GM19238 (cell line): ENCODE results near the gene DDX47.
A peak's percentile ranks its signal among the peaks of the same experiment; 100 is the strongest.
"Not testable (repeated sequence)": the region's sequence is repeated elsewhere in the genome, so short reads cannot be mapped to it uniquely, and the experiment has no call there.

Experiments
- DNase-seq: peaks from one replicate; pipeline ENCODE4 v3.0.0; 2011; ENCODE audit warnings: low spot score; ENCODE audit not compliant: insufficient read length

The DDX47 gene

GRCh38 chr12:12820376-12820775, 7.2 kb downstream of the DDX47 start:
- DNase-seq = not testable (repeated sequence)

DNA sequence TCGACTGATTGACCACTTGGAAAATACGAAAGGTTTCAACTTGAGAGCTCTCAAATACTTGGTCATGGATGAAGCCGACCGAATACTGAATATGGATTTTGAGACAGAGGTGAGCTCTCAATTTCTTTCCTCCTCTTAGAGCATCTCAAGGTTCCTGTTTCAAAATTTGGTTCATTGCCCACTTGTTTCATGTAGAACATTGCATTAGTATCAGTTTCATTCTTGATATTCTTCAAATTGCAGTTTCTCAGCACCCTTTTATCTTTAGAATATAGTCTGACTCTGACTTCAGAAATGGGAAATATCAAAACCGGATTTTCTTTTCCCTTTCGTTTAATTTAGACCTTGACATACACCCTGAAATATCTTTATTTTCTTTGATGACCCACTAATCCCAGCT, 8.8 kb downstream of the DDX47 start:
- no peak for DNase-seq

DNA sequence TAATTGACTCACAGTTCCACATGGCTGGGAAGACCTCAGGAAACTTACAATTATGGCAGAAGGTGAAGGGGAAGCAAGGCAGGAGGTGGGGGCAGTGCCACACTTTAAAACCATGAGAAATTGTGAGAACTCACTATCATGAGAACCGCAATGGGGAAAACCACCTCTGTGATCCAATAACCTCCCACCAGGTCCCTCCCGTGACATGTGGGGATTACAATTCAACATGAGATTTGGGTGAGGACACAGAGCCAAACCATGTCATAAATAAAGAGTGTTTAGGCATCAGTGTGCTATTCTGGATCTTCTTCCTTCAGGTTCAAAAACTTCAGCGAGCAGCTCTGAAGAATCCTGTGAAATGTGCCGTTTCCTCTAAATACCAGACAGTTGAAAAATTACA, 9.7 kb downstream of the DDX47 start:
- DNase-seq = no peak

DNA sequence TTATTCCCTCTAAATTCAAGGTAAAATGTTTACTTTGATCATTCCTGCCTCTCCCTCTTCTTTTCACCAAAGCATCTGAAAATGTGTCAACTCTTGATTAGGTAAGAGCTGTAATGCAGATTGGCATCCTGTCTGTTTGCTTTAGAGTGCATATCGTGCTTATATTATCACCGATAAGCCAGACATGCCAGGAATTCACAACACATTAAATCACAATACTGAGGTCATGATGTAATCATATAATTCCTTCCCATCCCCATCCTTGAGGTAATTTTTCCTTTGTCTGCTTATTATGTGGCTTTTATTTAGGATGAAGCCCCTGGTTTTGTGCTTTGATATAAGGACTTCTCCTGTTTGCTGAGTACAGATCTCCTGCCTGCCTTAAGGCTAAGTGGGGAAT, 10.2 kb downstream of the DDX47 start:
- DNase-seq = no peak

DNA sequence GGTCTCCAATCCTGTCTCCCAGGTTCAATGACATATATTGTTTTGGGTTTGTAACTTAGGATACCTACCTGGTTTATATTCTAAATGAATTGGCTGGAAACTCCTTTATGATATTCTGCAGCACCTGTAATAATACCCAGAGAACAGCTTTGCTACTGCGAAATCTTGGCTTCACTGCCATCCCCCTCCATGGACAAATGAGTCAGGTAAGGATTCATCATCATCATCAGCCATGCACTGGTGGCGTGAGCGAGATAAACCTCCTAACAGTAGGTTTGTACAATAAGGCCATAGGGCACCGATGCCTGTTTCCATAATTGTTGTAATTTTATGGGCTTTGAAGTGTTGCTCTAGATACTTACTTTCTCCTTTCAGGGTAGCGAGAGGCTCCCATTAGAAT, 10.7 kb downstream of the DDX47 start:
- no peak for DNase-seq

DNA sequence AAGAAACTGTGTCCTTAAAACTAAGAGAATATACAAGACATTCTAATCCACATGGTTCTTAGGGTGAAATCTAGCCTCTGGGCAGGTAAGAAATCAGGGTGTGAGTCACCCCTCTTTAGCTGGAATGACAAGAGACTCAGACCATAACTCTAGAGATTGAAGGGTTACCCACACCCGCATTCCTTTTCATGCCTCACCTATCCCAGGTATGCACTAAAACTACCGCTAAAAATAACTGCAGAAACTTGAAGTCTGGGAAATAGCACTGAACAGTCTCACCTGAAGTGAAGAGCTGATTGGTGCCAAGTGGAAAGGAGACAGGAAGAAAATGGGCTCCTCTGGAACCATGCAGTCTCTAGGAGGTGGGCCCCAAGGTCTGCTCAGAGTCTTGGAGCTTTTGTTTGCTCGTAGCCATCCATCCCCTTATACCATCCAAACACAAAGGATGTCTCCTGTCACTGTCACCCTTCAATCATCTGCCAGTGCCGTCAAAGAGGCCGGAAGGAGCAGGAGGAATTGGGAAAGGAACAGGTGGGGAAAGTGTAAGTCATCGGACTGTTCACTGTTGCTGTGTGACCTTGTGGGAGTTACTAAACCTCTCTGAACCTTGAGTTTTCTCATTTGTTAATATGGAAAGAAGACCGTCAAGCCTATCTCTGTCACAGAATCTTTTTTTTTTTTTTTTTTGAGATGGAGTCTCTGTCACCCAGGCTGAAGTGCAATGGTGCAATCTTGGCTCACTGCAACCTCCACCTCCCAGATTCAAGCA, 22.4 kb downstream of the DDX47 start:
- DNase-seq = no peak

GRCh38 chr12:12836571-12836970, 23.4 kb downstream of the DDX47 start:
- no peak for DNase-seq

GRCh38 chr12:12837025-12837812, 24.1 kb downstream of the DDX47 start:
- DNase-seq = peak; percentile 42

- no peak for DNase-seq
These were observed 24.6 kb downstream of the DDX47 start for GRCh38 chr12:12837813-12838153.

DNA sequence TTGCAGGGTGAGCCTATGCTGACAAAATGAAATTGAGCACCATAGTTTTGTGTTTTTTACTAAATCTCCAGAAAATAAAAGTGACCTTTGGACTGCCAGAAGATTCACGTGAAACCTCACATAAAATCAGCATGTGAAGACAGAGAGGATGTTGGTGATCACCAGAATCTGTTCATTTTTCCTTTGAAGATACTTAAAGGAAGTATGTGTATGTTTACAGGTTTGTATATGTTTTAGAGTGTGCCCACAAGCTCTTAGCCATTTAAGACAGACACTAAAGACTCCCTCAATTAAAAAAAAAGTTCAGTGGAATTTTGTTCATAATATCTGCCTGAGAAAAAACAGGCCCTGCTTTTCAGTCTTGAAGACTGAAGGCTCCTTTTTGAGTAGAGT, 25.9 kb downstream of the DDX47 start:
- DNase-seq = no peak

DNA sequence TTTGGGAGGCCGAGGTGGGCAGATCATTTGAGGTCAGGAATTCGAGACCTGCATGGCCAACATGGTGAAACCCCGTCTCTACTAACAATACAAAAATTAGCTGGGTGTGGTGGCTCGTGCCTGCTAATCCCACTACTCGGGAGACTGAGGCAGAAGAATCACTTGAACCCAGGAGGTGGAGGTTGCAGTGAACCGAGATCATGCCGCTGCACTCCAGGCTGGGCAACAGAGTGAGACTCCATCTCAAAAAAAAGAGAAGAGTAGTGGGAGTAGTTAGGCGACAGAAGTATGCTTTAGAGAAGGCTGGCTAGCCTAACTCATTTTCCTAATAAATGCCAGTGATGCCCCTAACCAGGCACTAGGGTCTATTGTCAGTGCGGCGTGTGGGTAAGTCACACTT, 26.3 kb downstream of the DDX47 start:
- DNase-seq = not testable (repeated sequence)

DNA sequence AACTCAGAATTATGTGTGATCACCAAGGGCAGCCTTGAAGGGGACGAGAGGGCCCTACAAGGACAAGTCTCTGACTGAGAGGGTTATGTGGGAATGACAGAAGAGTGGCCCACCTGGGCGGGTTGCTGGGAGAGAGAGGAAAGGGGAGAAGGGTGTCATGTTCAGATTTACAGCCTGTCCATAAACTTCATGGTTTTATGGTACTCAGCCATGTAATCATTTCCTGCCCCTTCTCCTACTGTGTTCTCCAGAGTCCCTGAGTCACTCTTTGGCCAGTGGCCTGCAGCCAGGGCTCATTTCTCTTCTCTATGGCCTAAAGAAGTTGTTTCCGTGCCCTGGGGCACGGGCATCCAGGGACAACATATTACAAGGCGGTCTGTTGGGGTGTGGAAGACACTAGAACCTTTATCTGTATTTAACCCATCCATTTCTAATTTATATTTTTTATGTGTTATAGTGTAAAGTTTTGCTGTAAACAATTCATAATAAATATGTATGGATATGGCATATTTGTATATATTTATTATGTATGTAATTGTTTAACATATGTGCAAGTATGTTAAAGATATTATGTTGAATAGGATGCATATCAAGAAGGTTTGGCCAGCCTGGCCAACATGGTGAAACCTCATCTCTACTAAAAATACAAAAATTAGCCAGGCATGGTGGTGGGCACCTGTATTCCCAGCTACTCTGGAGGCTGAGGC, 26.9 kb downstream of the DDX47 start:
- DNase-seq = no peak

DNA sequence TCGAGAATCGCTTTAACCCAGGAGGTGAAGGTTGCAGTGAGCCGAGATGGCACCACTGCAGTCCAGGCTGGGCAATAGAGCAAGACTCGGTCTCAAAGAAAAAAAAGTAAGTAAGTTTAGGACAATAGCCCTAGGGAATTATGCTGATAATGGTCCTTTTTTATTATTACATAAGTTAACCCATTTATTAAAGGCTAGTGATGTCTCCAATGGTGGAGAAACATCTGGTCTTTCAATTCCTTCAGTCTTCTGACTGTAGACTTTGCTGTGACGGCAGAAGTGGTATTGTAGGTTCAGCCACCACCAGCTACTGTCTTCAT, 27.4 kb downstream of the DDX47 start:
- no peak for DNase-seq

DNA sequence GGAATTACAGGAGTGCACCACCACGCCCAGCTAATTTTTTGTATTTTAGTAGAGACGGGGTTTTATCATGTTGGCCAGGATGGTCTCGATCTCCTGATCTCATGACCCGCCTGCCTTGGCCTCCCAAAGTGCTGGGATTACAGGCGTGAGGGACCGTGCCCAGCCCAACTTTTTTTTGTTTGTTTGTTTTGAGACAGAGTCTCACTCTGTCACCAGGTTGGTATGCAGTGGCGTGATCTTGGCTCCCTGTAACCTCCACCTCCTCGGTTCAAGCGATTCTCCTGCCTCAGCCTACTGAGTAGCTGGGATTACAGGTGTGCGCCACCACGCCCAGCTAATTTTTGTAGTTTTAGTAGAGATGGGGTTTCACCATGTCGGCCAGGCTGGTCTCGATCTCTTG, 28.3 kb downstream of the DDX47 start:
- DNase-seq = not testable (repeated sequence)

DNA sequence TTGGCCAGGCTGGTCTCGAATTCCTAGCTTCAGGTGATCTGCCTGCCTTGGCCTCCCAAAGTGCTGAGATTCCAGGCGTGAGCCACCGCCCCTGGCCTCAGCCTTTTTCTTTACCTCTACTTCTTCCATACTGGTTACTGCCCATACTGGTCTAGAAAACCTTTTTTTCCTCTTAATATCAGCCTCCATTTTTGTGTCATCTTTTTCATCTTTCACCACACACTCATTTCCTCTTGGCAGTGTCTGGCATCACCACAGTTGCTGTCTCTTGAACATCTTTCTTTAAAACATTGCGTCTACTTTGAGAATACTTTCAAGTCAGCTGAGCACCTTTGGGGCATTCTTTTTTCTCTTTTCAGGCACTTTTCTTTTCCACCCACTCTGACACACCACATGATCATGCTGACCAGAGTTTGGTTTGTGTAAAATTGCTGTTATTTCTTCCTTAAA, 32.7 kb downstream of the DDX47 start:
- no peak for DNase-seq

- DNase-seq = not testable (repeated sequence)
These were observed 33.6 kb downstream of the DDX47 start for GRCh38 chr12:12846780-12847179.

GRCh38 chr12:12853435-12853834, 40.3 kb downstream of the DDX47 start:
- no peak for DNase-seq

DNA sequence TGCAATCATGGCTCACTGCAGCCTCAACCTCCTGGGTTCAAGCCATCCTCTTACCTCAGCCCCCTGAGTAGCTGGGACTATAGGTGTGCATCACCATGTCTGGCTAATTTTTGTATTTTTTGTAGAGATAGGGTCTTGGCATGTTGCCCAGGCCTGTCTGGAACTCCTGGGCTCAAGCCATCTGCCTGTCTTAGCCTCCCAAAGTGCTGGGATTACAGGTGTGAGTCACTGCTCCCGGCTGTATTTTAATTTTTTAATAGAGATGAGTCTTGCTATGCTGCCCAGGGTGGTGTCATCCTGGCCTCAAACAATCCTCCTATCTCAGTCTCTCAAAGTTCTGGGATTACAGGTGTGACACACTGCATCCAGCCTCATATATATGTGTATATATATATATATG, 46.5 kb downstream of the DDX47 start:
- DNase-seq = no peak

DNA sequence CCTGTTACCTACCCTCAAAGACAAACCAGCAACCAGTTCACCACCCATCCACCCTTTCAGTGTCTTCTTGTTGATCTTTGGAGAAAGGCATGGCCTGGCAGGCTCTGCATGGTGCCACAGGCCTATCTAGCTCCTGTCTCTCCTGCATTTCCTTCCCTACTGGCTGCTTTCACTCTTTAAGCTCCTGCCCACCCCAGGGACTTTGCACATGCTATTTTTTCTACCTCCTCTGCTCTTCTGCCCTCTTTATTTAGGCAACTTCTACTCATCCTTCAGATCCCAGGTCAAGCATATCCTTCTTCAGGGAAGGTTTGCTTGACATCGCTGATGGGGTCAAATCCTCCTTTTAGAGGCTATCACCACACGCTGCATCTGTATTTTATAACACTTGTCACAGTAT, 51.1 kb downstream of the DDX47 start:
- DNase-seq = no peak

- DNase-seq = no peak
These were observed 55.5 kb downstream of the DDX47 start for GRCh38 chr12:12868477-12869235.

- no peak for DNase-seq
These were observed 57.3 kb downstream of the DDX47 start for GRCh38 chr12:12870465-12870864.
